SJSA1 (cell line): ENCODE data around the gene SATL1. TPM values are rescaled to one million over a fixed set of nuclear protein-coding genes. Genes with fewer than 3 reads are reported as not detected.
"Not testable (repeated sequence)": the region's sequence is repeated elsewhere in the genome, so short reads cannot be mapped to it uniquely, and the experiment has no call there.

Source experiments
- DNase-seq, 2 experiments: peaks; one replicate each; pipeline ENCODE4 v3.0.0-alpha.2; 2015 to 2020; ENCODE audit warnings: low spot score in 2 of 2, low read depth in 1 of 2
- H3K27ac ChIP-seq: fragments of 250-450 bp; sonication (Bioruptor Pico); 2 replicates; pipeline ENCODE4 v1.5.1; 2020; ENCODE audit warnings: mild to moderate bottlenecking, moderate library complexity
- H3K27me3 ChIP-seq: fragments of 250-450 bp; sonication (Bioruptor Pico); replicated peaks from 2 replicates; pipeline ENCODE4 v1.5.1; 2020; ENCODE audit warnings: mild to moderate bottlenecking, moderate library complexity
- H3K36me3 ChIP-seq: fragments of 250-450 bp; sonication (Bioruptor Pico); 2 replicates; pipeline ENCODE4 v1.5.1; 2020; ENCODE audit warnings: mild to moderate bottlenecking
- H3K4me1 ChIP-seq: fragments of 250-450 bp; sonication (Bioruptor Pico); replicated peaks from 2 replicates; pipeline ENCODE4 v1.6.1; 2021; ENCODE audit warnings: mild to moderate bottlenecking
- H3K4me3 ChIP-seq: fragments of 250-450 bp; sonication (Bioruptor Pico); 2 replicates; pipeline ENCODE4 v1.5.1; 2020; ENCODE audit warnings: mild to moderate bottlenecking
- H3K9me3 ChIP-seq: fragments of 250-450 bp; sonication (Bioruptor Pico); replicated peaks from 2 replicates; pipeline ENCODE4 v1.5.1; 2020; ENCODE audit warnings: mild to moderate bottlenecking
- total RNA-seq: library from RNA; depleted of rRNA; stranded (reverse); fragments of >200 nt; shearing (Covaris generic); gene quantifications from 2 replicates; pipeline ENCODE4 v1.2.3, GENCODE V29; 2014; rRNA removed

The SATL1 gene
- total RNA-seq: 0.18 TPM in 1 of 2 replicates, not detected in the other

DNA sequence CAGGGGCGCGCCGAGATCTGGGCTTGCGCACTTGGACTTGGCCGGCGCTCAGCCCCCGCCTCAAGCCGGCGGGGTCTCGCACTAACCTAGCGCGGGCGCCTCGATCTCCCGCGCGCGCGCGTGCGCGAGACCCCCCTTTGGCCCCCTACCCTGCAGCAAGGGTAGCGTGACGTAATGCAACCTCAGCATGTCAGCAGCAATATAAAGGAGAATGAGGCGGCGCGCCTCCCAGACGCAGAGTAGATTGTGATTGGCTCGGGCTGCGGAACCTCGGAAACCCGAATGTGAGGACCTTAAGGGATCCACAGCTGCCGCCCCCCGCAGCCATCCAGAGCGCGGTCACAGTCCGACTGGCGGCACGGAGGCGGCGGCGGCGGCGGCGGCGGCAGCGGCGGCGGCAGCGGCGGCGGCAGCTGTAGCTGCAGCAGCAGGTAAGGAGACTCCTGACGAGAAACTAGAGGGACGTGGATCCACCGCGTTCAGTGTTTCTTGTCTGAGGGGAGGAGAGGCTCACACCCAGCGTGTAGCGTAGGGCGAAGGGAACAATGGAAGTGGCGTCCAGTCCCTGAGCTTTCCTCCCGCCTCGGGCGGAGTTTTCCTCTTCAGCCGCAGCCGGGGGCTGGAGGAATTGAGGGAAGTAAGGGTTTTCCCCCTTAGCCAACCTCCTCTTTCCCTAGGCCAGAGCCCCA, at the start of gene SATL1, which contains the start of gene ZNF711:
Gene SATL1, minus strand, starts transcription at position 19 of the 689 bp plus-strand sequence. CDS start 134,811 bp downstream, outside the sequence.
Gene ZNF711, plus strand, starts transcription at position 231 of the 689 bp plus-strand sequence. CDS start 3,582 bp downstream, outside the sequence.
- peak; percentile 38 to 61 for DNase-seq
- no peaks in the 10 kb centered on the region for H3K27me3 ChIP-seq

GRCh38 chrX:85288992-85289723, 45.6 kb upstream of the SATL1 start:
- Histone ChIP-seq H3K4me1 (no peaks in the 10 kb centered on the region), H3K9me3 (no peaks in the 10 kb centered on the region), H3K27me3 (no peaks in the 10 kb centered on the region), H3K4me3 (no peak overlapping the region), H3K27ac (no peak overlapping the region), H3K36me3 (no peaks in the 10 kb centered on the region)
- no peak for DNase-seq

More for the DNA sequence above, at the start of gene SATL1, which contains the start of gene ZNF711:
- Histone ChIP-seq H3K4me1 (no peaks in the 10 kb centered on the region), H3K36me3 (no peaks in the 10 kb centered on the region), H3K9me3 (no peaks in the 10 kb centered on the region), H3K27ac (peak within 1 kb of the TSS; percentile 42), H3K4me3 (peak within 1 kb of the TSS; percentile 67)

DNA sequence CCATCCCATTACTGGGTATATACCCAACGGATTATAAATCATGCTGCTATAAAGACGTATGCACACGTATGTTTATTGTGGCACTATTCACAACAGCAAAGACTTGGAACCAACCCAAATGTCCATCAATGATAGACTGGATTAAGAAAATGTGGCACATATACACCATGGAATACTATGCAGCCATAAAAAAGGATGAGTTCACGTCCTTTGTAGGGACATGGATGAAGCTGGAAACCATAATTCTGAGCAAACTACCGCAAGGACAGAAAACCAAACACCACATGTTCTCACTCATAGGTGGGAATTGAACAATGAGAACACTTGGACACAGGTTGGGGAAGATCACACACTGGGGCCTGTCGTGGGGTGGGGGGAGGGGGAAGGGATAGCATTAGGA, 41.7 kb upstream of the SATL1 start:
- not testable (repeated sequence) for H3K27me3 ChIP-seq, H3K4me3 ChIP-seq, H3K36me3 ChIP-seq, DNase-seq, H3K9me3 ChIP-seq, H3K4me1 ChIP-seq, H3K27ac ChIP-seq

DNA sequence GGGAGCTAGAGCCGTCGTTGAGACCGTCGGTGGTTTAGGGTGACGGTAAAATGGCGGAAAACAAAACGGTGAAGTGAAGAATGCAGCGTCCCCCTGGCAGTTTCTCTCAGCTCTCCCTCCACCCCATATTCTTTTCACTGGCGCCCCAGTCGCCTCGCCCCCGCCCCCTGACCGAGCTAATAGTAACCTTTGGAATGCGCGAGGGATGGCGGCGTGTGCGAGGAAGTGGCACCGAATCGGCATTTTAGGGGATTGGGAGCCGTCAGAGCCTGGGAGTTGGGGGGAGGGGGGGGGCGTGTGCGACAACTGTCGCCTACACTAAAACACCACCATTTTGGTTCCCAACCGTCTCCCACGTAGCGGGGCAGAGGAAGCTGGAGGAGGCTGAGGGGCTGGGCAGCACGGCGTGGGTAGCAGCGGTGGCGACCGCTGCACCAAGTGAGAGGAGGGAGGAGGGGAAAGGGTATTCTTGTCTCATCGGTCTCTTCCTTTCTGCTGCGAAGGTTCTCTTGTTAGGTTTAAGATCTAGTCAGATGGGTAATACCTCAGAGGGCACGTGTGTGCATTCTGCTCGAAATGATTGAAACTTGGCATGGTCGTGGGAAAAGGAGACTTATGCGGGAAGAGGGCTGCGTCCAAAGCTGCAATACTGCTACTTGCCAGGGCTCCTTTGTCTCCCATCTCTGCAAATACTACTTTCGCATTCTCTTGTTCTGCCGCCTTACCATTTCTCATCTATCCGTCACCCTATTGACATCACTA, 1.1 kb upstream of the SATL1 start:
- peak overlapping the region; percentile 67 for H3K4me3 ChIP-seq
- DNase-seq: peak; percentile 33 to 34
- H3K9me3 ChIP-seq: no peaks in the 10 kb centered on the region
- H3K27me3 ChIP-seq: no peaks in the 10 kb centered on the region
- H3K36me3 ChIP-seq: no peaks in the 10 kb centered on the region
- peak overlapping the region; percentile 42 for H3K27ac ChIP-seq
- no peaks in the 10 kb centered on the region for H3K4me1 ChIP-seq

GRCh38 chrX:85243155-85243554, 424 bp downstream of the SATL1 start:
- no peaks in the 10 kb centered on the region for H3K4me1 ChIP-seq
- DNase-seq: no peak
- H3K27ac ChIP-seq: no peak overlapping the region
- peak overlapping the region; percentile 67 for H3K4me3 ChIP-seq
- no peaks in the 10 kb centered on the region for H3K27me3 ChIP-seq
- H3K36me3 ChIP-seq: no peaks in the 10 kb centered on the region
- no peaks in the 10 kb centered on the region for H3K9me3 ChIP-seq

DNA sequence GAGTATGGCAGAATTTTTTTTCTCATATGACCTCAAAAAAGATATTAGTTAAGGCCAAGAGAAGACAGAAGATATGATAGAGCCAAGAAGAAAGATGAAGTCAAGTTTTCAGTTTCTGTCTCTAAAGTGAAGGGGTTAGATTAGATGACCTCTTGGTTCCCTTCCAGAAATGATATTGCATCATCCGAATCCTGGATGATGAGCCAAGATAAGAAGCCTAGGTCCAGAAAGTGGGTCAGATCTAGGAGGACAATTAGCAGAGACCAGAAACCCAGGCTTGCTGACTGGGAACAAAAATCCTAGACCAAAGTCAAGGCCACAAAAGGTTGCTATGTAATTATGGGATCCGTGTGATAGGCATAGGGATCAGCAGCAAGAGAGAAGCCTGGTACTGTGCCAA, 20.2 kb downstream of the SATL1 start:
- H3K4me1 ChIP-seq: no peaks in the 10 kb centered on the region
- no peak overlapping the region for H3K27ac ChIP-seq

GRCh38 chrX:85221361-85221760, 22.2 kb downstream of the SATL1 start:
- Histone ChIP-seq H3K4me3 (no peak overlapping the region), H3K27me3 (no peaks in the 10 kb centered on the region), H3K36me3 (no peaks in the 10 kb centered on the region), H3K4me1 (no peaks in the 10 kb centered on the region), H3K27ac (no peak overlapping the region), H3K9me3 (no peaks in the 10 kb centered on the region)
- DNase-seq: no peak

More for the DNA sequence above, 20.2 kb downstream of the SATL1 start:
- H3K27me3 ChIP-seq: no peaks in the 10 kb centered on the region
- H3K36me3 ChIP-seq: no peaks in the 10 kb centered on the region
- no peaks in the 10 kb centered on the region for H3K9me3 ChIP-seq
- H3K4me3 ChIP-seq: no peak overlapping the region
- no peak for DNase-seq

DNA sequence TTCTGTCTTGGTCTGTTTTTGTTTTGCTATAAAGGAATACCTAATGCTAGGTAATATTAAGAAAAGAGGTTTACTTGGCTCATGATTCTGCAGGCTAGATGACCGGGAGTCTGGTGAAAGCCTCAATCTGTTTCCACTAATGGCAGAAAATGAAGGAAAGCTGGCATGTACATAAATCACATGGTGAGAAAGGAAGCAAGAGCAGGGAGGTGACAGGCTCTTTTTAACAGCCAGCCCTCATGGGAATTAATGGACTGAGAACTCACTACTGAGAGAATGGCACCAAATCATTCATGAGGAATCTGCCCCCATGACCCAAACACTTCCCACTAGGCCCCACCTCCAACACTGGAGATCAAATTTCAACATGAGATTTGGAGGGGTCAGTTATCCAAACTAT, 27.6 kb downstream of the SATL1 start:
- Histone ChIP-seq H3K36me3 (no peaks in the 10 kb centered on the region), H3K27me3 (no peaks in the 10 kb centered on the region), H3K9me3 (no peaks in the 10 kb centered on the region), H3K4me3 (no peak overlapping the region), H3K4me1 (no peaks in the 10 kb centered on the region), H3K27ac (no peak overlapping the region)
- no peak for DNase-seq

GRCh38 chrX:85213792-85214530, 29.6 kb downstream of the SATL1 start:
- DNase-seq: no peak
- Histone ChIP-seq H3K27me3 (no peaks in the 10 kb centered on the region), H3K9me3 (no peaks in the 10 kb centered on the region), H3K4me1 (no peaks in the 10 kb centered on the region), H3K4me3 (no peak overlapping the region), H3K27ac (no peak overlapping the region), H3K36me3 (no peaks in the 10 kb centered on the region)

DNA sequence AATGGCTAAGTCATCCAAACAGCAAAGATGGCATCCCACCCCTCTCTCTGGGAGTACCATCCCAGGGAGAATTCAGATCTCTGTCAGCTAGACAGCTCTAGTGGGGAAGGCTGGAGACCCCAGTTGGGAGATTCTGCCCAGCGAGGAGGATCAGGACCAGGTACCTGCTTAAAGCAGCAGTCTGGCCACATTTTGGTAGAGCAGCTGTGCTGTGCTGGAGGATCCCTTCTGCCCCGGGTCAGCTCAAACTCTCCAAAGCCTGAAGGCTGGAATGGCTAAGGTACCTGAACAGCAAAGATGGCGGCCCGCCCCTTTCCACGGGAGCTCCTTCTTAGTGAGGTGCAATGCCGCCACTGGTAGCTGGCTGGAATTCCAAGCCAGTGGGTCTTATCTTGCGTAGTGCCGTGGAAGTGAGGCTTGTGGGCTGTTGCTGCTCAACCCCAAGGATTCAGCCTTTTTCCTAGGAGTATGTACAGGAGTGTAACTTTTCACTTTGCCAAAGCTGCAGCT, 40.1 kb downstream of the SATL1 start:
- DNase-seq: no peak
- no peaks in the 10 kb centered on the region for H3K27me3 ChIP-seq
- H3K9me3 ChIP-seq: no peaks in the 10 kb centered on the region
- no peak overlapping the region for H3K27ac ChIP-seq
- no peak overlapping the region for H3K4me3 ChIP-seq
- no peaks in the 10 kb centered on the region for H3K36me3 ChIP-seq
- no peaks in the 10 kb centered on the region for H3K4me1 ChIP-seq

- no peaks in the 10 kb centered on the region for H3K36me3 ChIP-seq
- no peaks in the 10 kb centered on the region for H3K4me1 ChIP-seq
- H3K27me3 ChIP-seq: no peaks in the 10 kb centered on the region
- no peak overlapping the region for H3K27ac ChIP-seq
- H3K9me3 ChIP-seq: no peaks in the 10 kb centered on the region
- DNase-seq: no peak
- no peak overlapping the region for H3K4me3 ChIP-seq
Measured at GRCh38 chrX:85196319-85196718, 47.3 kb downstream of the SATL1 start.

DNA sequence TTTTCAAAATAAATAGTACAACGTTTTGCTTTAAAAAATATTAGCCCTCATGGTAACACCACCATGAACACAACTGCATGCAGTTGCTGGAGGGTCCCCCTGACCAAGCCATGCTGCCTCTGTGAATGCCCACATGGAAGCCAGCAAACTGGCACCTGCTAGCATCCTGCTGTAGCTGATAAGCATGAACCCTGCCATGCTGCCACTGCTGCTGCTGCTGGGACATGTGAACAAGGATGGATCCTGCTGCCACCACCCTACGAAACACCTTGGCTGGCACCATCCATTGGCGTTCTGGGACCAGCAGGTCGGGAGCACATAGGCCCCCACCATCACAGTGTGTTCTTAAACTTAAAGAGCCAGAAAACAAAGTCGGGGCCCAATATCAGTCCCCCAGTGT, 83.9 kb downstream of the SATL1 start:
- Histone ChIP-seq H3K36me3 (no peaks in the 10 kb centered on the region), H3K9me3 (no peaks in the 10 kb centered on the region), H3K27me3 (no peaks in the 10 kb centered on the region), H3K4me1 (no peaks in the 10 kb centered on the region), H3K27ac (no peak overlapping the region), H3K4me3 (no peak overlapping the region)
- no peak for DNase-seq

GRCh38 chrX:85140964-85141363, 102.6 kb downstream of the SATL1 start:
- Histone ChIP-seq H3K27ac (no peak overlapping the region), H3K4me3 (no peak overlapping the region), H3K4me1 (no peaks in the 10 kb centered on the region), H3K36me3 (no peaks in the 10 kb centered on the region), H3K27me3 (no peaks in the 10 kb centered on the region), H3K9me3 (no peaks in the 10 kb centered on the region)
- DNase-seq: no peak
